ENCODE data around the gene CUX1.

Gene CUX1

DNA sequence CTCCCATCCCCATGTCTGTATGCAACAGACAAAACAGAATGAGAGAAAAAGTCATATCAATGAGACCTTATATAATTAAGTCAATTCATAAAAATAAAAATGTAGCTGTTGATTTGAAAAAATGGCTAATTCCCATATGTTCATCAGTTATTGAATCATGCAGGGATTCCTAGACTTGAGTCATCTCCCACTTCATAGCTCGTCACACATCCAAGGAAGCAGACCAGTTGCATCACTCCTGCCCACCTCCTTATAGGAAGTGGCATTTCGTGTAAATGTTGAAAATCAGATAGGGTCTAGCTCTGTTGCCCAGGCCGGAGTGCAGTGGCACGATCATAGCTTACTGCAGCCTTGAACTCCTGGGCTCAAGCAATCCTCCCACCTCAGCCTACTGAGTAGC is 413.2 kb downstream of the CUX1 start:
- no peak for DNase-seq

DNA sequence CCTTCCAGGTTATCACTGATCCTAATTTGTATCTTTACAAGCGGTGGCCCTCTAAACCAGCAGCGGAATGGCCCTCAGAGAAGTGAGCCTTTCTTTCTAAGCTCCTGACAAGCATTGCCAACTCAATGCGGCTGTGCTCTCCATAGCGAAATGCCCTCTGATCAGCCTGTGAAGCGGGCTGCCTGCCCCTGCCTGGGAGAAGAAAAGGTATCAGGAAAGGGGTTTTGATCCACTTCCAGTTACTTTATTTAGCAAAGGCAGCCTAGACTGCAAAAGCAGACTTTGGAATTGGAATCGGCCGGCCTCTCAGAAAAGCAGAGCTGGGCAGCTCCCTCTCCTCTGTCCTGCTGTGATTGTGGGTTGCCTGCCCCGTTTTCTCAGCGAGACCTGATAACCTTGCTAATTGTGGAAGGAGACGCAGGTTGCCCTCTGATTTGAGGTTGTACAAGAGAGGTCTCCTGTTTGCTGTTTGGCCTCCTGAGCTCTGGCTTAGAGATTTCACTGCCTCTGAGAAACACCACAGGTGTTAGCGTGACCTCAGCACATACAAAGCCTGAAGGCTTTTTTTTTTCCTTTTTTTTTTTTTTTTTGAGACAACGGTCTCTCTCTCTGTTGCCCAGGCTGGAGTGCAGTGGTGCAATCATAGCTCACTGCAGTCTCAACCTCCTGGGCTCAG is 415.3 kb downstream of the CUX1 start:
- no peak for DNase-seq

DNA sequence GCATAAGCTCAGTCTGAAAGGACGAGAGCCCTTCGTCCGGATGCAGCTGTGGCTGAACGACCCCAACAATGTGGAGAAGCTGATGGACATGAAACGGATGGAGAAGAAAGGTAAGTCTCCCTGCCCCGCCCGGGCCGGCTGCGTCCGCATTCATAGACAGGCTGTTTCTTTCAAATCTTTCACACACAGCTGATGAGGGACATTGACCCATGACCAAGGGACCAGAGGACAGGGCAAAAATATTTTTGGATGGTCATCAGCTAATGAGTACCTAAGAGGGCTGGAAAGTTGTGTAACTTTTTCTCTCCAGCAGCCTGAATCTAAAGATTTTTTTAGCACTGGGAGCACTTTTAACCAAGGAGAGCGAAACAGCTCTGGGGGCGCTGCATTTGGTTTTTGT is 416.7 kb downstream of the CUX1 start:
- no peak for DNase-seq

DNA sequence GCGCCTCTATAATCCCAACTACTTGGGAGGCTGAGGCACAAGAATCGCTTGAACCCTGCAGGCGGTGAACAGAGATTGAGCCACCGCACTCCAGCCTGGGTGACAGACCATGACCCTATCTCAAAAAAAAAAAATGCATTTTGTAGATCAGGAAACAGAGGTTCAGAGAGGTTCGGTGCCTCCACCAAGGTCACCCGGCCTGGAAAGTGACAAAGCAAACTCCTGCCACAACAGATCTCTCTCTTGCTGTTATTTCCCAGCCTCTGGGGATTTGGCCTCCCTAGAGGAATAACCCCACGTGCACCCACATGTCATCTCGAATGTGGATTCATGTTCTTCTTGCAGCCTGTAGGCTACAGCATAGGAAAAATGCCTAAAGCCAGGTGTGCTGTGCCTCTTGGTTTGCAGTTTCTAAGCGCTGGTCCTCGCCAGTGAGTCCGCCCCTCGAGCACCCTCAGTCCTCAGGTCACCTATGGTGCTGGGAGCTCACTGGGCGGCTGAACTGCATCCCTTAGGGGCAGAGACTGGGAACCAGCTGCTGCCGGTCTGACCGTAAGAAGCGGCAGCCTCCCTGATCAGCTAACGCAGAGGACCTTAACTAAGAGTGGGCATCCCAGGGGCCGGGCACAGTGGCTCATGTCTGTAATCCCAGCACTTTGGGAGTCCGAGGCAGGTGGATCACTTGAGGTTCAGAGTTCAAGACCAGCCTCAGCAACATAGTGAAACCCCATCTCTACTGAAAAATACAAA is 417.6 kb downstream of the CUX1 start:
- DNase-seq: no peak

DNA sequence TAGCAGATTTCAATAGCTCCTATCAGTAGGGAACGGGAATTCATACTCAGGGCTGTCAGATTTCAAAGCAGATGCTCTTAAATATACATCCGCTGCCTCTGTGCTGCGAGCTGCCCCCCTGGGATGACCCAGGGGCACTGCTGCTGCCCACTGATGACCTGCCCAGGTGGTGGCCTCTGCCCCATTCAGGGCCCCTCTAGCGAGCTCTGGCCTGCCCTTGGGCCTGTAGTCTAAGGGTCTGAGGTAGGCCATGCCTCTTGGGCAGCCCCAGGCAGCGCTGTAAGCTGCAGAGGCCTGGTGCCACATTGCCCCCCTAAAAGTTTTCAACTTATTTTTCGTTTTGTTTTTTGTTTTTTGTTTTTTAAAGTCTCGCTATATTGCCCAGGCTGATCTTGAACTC is 418.7 kb downstream of the CUX1 start:
- DNase-seq: no peak

DNA sequence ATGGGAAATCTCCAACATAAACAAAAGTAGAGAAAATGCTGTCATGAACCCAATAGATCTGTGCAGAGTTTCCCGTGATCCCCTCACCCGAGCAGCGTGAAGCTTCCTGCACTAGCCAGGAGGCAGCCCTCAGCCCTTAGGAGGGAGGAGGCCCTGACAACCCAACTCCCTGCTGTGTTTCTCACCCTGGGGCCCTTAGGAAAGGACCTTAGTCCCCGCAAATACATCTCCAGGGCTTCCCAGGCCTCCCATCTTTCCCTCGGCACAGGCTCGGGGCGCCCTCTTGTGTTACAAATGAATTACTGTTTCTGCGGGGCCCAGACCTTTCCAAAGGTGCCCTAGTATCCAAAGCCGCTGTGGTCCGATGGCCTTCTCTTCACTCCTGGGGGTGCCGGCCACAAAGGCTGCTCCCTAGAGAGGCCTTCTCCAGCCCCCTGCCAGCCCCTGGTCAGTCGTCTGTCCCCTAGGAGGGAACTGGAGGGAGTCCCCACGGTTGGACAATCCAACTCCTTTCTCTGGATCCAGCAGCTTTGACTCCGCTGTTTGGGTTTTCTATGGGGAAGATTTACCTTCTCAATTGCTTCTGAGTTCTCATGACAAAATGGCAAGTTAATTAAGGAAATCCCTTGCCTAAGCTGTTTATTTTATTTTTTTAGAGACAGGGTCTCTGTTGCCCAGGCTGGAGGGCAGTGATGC is 419.3 kb downstream of the CUX1 start:
- peak; percentile 82 for DNase-seq

DNA sequence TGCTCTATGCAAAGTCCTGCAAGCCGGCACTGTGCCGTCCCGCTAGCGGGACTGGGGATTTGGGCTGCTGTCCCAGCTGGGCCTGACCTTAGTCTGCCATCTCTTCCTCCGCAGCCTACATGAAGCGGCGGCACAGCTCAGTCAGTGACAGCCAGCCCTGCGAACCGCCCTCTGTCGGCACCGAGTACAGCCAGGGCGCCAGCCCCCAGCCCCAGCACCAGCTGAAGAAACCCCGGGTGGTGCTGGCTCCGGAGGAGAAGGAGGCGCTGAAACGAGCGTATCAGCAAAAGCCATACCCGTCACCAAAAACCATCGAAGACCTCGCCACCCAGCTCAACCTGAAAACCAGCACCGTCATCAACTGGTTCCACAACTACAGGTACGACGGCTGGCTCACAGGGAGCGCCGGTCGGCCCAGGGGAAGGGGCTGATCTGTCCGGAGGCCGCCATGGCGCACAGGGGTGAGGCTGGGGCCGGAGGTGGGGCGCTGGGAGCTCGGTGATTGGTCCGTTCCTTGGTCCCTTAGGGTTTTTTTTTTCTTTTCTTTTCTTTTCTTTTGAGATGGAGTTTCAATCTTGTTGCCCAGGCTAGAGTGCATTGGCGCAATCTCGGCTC is 421.9 kb downstream of the CUX1 start:
- no peak for DNase-seq

DNA sequence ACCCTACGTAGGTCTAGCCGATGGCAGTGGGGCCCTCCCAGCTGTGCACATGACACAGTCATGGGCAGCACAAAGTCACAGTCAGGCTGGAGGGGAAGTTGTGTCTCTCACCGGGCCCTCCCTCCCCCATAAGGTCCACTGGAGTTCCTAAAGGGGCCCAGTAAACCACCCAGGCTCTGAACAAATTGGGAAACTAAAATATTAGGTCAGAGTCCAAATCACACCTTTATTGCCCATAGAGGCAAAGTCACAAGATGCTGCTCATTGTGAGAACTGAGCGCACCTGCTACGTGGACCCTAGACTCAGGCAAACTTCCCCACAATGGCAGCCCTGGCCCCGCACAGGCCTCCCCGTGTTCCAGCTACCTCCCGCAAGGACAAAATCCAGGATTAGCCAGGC is 424.0 kb downstream of the CUX1 start:
- DNase-seq: no peak

DNA sequence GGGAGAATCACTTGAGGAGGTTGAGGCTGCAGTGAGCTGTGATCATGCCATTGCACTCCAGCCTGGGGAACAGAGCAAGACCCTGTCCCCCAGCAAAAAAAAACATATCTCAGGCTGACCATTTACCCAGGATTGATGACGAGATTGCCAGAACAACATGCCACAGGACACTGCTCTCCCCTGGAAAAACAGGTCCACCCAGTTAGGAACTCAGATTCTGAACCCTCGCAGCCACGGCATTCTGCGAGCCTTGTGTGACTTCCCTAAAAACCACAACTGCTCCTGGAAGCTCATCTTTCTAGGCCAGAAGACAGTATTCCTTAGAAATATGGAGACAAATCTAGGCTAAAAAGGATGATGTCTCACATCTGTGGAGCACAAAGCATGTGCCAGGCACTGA is 427.2 kb downstream of the CUX1 start:
- no peak for DNase-seq

DNA sequence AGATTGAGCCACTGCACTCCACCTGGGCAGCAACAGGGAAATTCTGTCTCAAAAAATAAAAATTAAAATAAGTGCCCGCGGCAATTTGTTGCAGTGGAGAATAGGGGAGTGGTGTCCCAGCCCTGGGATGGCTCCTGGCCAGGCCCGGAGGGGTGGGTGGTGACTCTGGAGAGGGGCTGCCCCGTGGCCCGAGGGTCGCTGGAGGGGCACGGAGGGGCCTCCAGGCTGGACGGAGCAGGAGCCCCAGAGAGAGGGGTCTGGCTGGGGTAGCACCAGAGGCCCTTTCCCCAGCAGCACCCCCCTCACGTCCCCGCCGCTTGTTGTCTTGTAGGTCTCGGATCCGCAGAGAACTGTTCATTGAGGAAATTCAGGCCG is 430.6 kb downstream of the CUX1 start:
- no peak for DNase-seq

DNA sequence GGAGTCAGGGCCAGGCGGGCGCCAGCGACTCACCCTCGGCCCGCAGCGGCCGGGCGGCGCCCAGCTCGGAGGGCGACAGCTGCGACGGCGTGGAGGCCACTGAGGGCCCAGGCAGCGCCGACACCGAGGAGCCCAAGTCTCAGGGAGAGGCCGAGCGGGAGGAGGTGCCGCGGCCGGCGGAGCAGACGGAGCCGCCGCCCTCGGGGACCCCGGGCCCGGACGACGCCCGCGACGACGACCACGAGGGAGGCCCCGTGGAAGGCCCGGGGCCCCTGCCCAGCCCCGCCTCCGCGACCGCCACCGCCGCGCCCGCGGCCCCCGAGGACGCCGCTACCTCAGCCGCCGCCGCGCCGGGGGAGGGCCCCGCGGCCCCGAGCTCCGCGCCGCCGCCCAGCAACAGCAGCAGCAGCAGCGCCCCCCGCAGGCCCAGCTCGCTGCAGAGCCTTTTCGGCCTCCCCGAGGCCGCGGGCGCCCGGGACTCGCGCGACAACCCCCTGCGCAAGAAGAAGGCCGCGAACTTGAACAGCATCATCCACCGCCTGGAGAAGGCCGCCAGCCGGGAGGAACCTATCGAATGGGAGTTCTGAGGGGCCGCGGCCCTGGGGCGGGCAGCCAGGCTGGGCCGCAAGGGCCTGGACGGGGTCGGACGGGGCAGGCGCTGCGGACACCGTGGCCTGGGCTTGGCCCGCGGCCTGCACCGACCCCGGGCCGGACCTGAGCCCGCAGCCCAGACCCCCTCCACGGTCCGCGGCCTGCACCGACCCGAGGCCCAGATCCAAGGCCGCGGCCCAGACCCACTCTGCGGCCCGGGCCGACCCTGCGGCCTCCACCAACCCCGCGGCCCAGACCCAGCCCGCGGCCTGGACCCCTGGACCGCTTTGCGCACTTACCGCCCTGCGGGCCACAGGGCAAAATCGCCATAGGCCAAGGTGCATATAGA is 431.3 kb downstream of the CUX1 start:
- DNase-seq: no peak

DNA sequence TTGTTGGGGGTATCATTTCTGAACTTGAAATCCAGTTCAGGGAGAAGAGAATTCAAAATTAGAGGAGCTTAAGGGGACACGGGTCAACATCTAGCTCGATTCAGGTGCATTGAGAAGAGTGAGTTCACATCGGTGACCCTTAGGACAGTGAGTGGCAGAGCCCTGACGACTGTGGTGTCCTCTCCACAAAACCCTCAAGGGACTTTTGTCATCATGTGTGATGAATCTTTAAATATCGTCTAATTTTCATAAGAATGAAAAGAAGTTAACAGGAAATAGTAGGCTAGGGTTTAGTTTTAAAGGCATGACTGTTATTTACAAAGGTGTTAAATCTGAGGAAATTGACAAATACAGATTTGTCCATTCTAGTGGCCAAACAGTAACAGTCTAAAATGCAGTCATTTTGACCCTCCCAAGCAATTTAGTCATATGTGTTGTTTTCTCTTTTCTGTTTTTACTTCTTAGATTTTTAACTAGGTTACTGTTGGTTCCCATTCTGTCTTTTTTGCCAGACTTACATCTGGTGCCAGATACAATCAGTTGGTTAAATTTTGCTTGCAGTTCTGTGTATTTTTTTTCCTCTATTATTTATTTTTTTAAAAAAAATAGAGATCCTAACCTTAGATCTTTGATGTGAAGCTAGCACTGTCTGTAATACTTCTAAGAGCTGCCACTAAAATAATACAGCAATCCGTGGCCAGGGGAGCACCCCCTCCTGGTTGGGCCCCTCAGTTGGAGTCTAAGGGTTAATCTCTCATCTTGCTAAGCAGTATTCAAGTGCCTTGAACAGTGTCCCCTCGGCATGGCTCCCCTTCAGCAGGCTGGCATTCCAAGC is 434.3 kb downstream of the CUX1 start:
- no peak for DNase-seq

DNA sequence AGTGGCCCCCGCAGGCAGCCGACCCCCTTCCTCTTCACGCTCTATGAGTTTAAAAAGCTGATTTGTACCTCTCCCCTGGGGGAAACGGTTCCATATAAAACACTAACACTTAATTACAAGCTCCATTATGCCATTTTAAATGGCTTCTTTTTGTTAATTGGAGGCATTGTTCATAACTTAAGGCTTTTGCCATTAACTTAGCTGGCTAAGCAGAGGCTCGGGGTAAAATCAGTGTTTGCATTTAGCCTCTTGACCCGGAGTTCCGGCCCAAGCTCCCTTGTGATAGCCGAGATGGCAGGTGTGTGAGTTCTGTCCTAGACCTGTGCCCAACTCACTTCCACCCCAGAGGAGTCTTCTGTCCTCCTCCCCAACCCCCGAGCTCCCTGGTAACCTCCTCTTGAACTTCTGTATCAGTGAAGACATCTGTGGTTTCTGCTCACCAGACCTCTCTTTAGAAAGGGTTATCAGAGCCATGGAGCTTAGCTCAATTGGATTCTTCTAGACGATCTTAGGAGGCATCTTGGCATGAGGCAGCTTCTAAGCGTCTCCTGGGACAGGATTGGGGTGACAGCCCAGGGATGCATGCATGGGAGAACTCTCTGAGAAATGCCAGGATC is 435.0 kb downstream of the CUX1 start:
- no peak for DNase-seq

DNA sequence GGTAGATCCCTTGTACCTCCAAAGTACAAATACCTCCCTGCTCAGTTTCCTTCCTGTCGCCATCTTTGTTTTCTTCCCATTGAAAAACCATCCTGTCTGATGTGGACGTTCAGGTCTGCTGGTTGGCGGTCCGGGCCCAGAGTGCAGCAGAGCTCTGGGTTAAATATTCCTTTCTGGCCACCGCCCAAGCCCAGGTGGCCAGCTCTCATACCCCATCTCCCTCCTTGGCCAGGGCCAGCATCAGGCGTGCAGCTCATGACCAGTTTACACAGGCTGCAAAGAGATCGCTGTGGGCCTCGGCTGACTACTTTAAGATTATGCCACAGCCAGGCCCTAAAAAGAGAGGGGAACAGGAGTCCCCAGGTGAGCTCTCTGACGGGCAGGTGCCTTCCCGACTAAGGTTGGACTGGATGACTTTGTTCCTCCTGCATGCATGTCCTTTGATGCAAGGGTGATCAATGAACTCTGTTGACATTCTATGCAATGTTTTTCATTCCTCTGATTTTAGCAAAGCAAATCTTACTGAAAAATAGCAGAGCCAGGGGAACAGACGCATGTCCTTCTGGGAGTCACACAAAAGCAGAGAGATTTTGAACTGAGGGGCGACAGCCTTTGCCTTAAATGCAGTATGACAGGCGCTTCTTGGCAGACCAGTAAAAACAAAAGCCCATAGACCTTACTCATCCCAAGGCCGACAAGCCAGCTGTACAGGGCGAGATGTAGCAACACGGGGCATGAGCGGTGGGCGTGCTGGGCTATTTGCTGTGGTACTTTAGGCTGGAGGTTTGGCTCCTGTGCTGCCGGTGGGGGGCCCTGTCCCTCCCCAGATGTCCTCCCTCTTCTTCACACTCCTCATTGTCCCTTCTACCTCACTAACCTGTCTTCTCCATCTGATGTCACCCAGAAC is 435.9 kb downstream of the CUX1 start:
- no peak for DNase-seq

DNA sequence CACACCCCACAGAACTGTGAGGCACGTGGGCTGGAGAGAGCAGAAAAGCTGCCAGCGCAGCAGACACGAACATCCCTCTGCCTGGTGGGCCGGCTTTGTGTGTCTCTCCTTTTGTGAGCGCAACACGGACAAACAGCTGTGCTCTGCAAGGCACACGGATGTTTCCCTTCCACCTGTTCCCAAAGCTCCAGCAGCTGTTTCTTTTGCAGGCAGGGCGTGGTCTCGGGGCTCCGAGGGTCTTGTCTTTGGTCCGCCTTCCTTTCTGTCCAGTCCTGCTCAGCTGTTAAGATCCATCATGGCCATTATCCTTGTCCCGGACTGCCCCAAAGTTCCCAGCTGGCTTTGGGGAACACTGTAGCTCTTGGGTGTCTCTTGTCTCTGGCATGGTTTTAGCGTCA is 436.5 kb downstream of the CUX1 start:
- peak; percentile 60 for DNase-seq

DNA sequence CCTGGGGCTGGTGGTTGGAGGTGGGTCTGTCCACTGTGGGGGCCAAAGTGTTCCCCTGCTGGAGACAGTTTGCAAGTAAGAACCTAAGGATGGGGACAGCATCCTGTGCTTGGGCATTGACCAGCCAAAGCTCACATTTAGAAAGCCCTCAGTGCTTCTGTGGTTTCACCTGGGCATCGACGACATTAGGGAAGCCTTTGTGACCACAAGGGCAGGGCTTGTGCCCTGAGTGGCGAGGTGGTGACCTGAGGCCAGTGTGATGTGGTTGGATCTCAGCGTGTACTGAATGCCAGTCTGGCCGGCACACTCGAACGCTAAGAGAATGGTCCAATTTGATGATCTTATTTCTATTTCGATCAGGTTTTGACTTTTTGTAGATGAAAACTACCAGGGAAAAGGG is 437.1 kb downstream of the CUX1 start:
- DNase-seq: no peak

DNA sequence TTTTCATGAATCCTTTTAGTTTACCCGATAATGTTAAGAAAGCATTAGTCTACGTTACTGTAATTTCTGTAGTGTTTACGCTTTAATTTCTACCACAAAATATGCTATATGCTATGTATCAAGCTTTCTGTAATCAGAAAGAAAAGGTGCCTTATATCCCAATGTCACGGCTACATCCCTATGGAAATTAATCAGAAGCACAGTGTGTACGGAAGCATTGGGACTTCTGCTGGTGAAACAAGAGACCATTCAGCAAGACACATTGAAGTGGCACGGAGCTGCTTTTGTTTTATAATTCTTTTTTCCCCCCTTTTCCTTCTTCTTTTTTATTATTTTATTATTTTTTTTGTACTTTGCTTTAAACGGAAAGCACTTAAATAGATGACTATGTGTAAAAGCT is 438.1 kb downstream of the CUX1 start:
- DNase-seq: no peak

DNA sequence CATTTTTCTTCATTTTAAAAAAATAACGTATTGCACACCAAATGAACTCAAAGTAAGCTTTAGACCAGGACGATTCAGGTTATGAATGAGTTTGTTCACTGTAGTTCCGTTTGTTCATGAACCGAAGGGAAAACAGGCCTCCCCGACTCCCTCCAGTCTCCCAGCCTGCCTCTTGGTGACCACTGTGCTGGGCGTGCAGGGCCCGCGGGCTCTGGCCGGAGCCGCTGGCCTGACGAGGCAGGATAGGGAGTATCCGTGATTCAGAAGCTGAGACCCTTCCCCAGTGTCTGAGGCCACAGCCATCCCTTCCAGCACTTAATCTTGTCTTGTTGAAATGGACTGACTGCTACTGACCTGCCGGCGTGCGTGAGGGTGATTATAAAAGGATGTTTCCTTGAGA is 438.5 kb downstream of the CUX1 start:
- DNase-seq: no peak

DNA sequence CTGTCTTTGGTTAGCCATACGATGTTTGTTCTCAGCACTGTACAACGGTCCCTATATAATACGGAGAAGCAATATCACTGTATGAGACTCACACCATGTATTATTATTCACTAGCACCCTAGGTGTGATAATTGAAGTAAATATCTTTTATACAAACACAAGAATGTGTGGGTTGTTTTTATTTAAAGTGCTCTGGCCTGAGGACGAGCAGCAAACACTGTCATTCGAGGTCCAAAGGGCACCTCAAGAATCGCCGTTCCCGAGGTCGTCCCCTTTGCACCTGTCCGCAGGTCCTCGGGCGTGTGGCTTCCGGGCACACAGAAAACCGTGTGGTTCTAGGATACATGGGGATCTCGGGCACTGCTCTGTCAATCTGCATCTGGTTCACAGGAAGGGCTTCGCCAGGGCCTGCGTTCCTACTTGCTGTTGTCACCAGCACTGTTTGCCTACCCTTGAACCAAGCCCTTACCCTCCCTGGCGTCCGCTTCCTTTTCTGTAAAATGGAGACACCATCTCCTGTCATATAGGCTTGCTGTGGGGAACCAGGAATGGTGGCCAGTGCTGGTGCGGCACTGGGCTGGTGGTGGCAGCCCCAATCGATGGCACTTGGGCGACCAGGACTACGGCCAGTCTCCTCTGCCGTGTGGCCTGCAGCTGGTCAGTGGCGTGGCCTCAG is 440.8 kb downstream of the CUX1 start:
- DNase-seq: no peak

DNA sequence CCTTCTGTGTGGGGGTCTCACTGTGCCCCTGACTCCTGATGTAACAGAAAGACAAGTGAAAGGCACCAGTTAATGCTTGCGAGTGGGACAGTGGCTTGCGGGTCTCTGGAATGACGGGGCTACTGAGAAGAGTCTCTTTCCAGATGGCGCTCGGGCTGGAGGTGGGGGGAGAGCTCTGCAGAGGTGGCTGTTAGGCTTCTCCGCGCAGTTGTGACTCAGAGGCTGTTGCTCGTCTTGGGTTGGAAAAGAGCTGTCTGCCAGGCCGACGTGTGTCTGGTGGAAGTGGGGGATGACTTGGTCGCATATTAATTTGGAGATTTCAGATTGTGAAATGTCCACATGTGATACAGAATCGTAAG is 441.3 kb downstream of the CUX1 start:
- no peak for DNase-seq

All from right forelimb (tissue), 1 donor.